Measurements from ENCODE around the gene SHC3. TPM values are rescaled to one million over a fixed set of nuclear protein-coding genes. Genes with fewer than 3 reads are reported as not detected.

Gene SHC3
- total RNA-seq, 2 experiments from 2014 or later: not detected

DNA sequence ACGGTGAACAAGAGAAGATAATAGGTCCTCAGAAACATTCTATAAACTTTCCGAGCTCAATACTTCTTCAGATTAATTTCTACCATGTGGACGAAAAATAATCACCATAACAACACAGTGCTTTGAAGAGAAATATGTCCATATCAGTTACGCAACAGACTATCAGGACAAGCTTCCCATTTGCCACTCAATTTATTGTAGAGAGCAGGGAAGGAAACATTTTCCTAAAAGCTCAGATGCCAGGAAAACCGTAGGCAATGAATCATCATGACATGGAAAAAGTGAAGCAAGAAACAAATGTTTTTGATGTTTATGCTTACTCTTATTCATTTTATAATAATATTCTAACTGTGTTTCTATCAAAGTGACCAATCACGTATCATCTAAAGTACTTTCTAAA lies 99.8 kb downstream of the SHC3 start:
- Mint-ChIP-seq H3K36me3 (ENCODE audit: low read depth) (no peaks in the 10 kb centered on the region), H3K27me3 (peaks cover 31% of the 10 kb centered on the region), H3K27ac (no peak overlapping the region), H3K4me3 (no peak overlapping the region), H3K9me3 (no peaks in the 10 kb centered on the region), H3K4me1 (ENCODE audit: low read depth) (no peaks in the 10 kb centered on the region)
- ChIA-PET CTCF (no interaction called here), POLR2A (no interaction called here)
- TF ChIP-seq, protein P1, sequence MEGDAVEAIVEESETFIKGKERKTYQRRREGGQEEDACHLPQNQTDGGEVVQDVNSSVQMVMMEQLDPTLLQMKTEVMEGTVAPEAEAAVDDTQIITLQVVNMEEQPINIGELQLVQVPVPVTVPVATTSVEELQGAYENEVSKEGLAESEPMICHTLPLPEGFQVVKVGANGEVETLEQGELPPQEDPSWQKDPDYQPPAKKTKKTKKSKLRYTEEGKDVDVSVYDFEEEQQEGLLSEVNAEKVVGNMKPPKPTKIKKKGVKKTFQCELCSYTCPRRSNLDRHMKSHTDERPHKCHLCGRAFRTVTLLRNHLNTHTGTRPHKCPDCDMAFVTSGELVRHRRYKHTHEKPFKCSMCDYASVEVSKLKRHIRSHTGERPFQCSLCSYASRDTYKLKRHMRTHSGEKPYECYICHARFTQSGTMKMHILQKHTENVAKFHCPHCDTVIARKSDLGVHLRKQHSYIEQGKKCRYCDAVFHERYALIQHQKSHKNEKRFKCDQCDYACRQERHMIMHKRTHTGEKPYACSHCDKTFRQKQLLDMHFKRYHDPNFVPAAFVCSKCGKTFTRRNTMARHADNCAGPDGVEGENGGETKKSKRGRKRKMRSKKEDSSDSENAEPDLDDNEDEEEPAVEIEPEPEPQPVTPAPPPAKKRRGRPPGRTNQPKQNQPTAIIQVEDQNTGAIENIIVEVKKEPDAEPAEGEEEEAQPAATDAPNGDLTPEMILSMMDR (IDR thresholded peaks at IDR 0.05): no peak
- no peak for DNase-seq
- no peak for ATAC-seq
- intact Hi-C loops (cut with micrococcal nuclease): no loop called here

DNA sequence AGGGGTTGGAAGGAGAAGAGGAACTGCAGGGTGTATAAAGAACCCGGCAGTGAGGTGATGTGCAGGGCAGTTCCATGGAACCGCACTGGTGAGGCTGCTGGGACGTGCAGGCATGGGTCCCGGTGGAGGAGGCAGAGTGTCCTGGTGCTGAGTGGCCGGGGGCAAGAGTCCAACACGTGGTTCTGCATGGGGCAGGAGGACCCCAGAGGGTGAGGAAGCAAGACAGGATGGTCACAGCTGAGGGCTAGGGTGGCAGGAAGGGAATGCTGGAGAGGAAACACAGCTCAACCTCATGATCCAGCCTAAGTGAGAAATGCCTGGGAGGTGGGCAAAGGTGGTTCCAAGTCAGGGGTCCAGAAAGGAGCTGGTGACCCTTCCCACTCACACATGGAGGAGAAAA lies 100.2 kb downstream of the SHC3 start:
- no peaks in the 10 kb centered on the region for H3K36me3 Mint-ChIP-seq (ENCODE audit: low read depth)
- no peaks in the 10 kb centered on the region for H3K4me1 Mint-ChIP-seq (ENCODE audit: low read depth)
- TF ChIP-seq, protein P1 (IDR thresholded peaks at IDR 0.05): no peak
- CTCF ChIA-PET: no interaction called here
- ATAC-seq: no peak
- H3K27me3 Mint-ChIP-seq: peaks cover 28% of the 10 kb centered on the region
- H3K9me3 Mint-ChIP-seq: no peaks in the 10 kb centered on the region
- DNase-seq: no peak
- H3K4me3 Mint-ChIP-seq: no peak overlapping the region
- intact Hi-C loops (cut with micrococcal nuclease): no loop called here
- no peak overlapping the region for H3K27ac Mint-ChIP-seq
- POLR2A ChIA-PET: no interaction called here

DNA sequence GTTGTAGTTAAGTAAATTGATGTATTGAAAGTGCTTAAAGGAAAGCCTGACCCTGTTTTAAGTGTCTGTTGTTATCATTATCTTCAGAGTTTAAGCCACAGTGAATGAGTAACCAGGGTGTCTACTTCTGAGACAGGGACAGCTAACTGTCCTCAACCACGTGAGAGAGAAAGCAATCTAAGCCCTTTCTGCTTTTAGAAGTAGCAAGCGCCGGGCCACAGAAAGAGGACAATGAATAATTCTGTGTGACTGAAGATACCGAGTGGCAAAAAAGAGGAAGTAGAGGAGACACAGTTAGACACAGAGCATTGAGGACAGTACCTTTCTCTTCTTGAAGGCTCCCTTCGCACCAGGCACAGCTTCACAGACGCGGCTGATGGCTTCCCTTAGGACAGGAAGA lies 101.1 kb downstream of the SHC3 start:
- Mint-ChIP-seq H3K9me3 (no peaks in the 10 kb centered on the region), H3K4me1 (ENCODE audit: low read depth) (no peaks in the 10 kb centered on the region), H3K27ac (no peak overlapping the region), H3K36me3 (ENCODE audit: low read depth) (no peaks in the 10 kb centered on the region), H3K4me3 (no peak overlapping the region), H3K27me3 (peaks cover 20% of the 10 kb centered on the region)
- TF ChIP-seq, protein P1 (IDR thresholded peaks at IDR 0.05): no peak
- DNase-seq (no peak), ATAC-seq (no peak)
- ChIA-PET CTCF (no interaction called here), POLR2A (no interaction called here)
- intact Hi-C loops (cut with micrococcal nuclease): no loop called here

DNA sequence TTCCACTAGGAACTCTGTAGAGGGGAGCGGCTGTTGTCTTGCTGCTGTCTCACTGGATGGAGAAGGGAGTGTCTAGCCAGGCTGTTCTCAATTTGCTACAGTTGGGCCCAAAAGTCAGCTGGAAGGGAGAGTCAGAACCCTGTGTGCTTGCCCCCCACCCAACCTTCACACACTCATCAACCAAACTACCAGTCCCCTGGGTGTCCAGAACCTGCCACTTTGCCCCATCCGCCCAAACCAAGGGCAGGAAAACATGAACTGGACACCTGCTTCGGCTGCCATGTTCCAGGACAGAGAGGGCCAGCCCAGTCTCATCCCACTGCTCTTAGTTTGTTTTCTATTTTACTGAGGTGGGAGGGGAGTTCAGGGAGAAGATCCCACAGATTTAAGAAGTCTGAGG lies 105.2 kb downstream of the SHC3 start:
- H3K4me3 Mint-ChIP-seq: no peak overlapping the region
- TF ChIP-seq, protein P1 (IDR thresholded peaks at IDR 0.05): no peak
- H3K36me3 Mint-ChIP-seq (ENCODE audit: low read depth): no peaks in the 10 kb centered on the region
- no peak for ATAC-seq
- H3K27me3 Mint-ChIP-seq: peaks cover 13% of the 10 kb centered on the region
- CTCF ChIA-PET: interaction anchor here (2.5 kb wide), 1 partner anchor 206 kb away, joined by 7 read pairs; no protein-coding TSS in a partner anchor
- H3K9me3 Mint-ChIP-seq: no peaks in the 10 kb centered on the region
- no peaks in the 10 kb centered on the region for H3K4me1 Mint-ChIP-seq (ENCODE audit: low read depth)
- H3K27ac Mint-ChIP-seq: no peak overlapping the region
- no peak for DNase-seq
- POLR2A ChIA-PET: no interaction called here
- intact Hi-C loops (cut with micrococcal nuclease): no loop called here

DNA sequence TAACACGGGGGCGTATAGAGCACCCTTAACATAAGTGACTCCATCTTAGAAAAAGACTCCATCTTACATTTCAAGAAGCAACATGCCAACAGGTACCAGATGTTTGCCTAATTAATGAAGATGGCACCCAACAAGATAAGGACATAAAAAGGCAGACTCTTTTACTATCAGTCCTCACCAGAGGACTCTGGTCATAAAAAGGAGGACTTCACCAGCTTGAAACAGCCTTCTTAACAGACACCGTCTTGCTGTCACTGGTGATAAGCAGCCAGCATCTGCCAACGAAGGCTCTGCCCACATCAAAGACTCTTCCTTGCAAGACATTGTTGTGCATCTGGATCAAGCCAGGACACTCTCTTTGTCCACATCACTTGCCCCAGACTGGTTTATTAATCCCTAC lies 107.0 kb downstream of the SHC3 start:
- ChIA-PET CTCF (interaction anchor here (2.5 kb wide), 1 partner anchor 207 kb away, joined by 7 read pairs; no protein-coding TSS in a partner anchor), POLR2A (no interaction called here)
- peaks cover 4% of the 10 kb centered on the region for H3K27me3 Mint-ChIP-seq
- no peaks in the 10 kb centered on the region for H3K9me3 Mint-ChIP-seq
- H3K36me3 Mint-ChIP-seq (ENCODE audit: low read depth): no peaks in the 10 kb centered on the region
- intact Hi-C loops (cut with micrococcal nuclease): no loop called here
- no peaks in the 10 kb centered on the region for H3K4me1 Mint-ChIP-seq (ENCODE audit: low read depth)
- H3K4me3 Mint-ChIP-seq: no peak overlapping the region
- ATAC-seq (no peak), DNase-seq (no peak)
- TF ChIP-seq, protein P1 (IDR thresholded peaks at IDR 0.05): no peak
- H3K27ac Mint-ChIP-seq: no peak overlapping the region

Measured in activated CD8-positive, alpha-beta T cell treated with anti-CD3 and anti-CD28 coated beads for 36 hours (primary cell).